Activated naive CD4-positive, alpha-beta T cell treated with anti-CD3 and anti-CD28 coated beads for 36 hours (primary cell): ENCODE data around the gene GRID1. TPM values are rescaled to one million over a fixed set of nuclear protein-coding genes. Genes with fewer than 3 reads are reported as not detected.

Experiments used
- CTCF ChIA-PET: fragments of 350-600 bp; sonication (Branson Sonifier 250); formaldehyde crosslinking; loops from one replicate; lab custom pipeline; 2021; ENCODE audit warnings: antibody characterized with exemption; lab: Charles Lee
- DNase-seq: peaks from one replicate; pipeline ENCODE4 v3.0.0-alpha.2; 2020
- H3K27ac Mint-ChIP-seq: one replicate; pipeline ENCODE4 v1.8.0; 2021; ENCODE audit warnings: mild to moderate bottlenecking, mixed read lengths
- H3K27me3 Mint-ChIP-seq: one replicate; pipeline ENCODE4 v1.8.0; 2021; ENCODE audit warnings: low read depth, mixed read lengths
- H3K36me3 Mint-ChIP-seq: one replicate; pipeline ENCODE4 v1.8.0; 2021; ENCODE audit warnings: low read depth, mixed read lengths
- H3K4me1 Mint-ChIP-seq: one replicate; pipeline ENCODE4 v1.8.0; 2021; ENCODE audit warnings: low read depth, mixed read lengths
- H3K4me3 Mint-ChIP-seq: one replicate; pipeline ENCODE4 v1.8.0; 2021; ENCODE audit warnings: mild to moderate bottlenecking, moderate library complexity, mixed read lengths
- H3K9me3 Mint-ChIP-seq: one replicate; pipeline ENCODE4 v1.8.0; 2021; ENCODE audit warnings: mixed read lengths
- intact Hi-C: fragments of 100-400 bp; cut with micrococcal nuclease; formaldehyde crosslinking; loops from one replicate; pipeline ENCODE4 v1.15.1; 2023
- total RNA-seq, 2 experiments: library from RNA; stranded (reverse); gene quantifications; one replicate each; pipeline ENCODE4 v1.2.3, GENCODE V29; 2021

The GRID1 gene
- total RNA-seq, 2 experiments from 2014 or later, result not detected

GRCh38 chr10:85638797-85639196 lies 727.8 kb downstream of the GRID1 start:
- Mint-ChIP-seq H3K27ac (no peak overlapping the region), H3K36me3 (no peaks in the 10 kb centered on the region), H3K4me3 (no peak overlapping the region), H3K27me3 (no peaks in the 10 kb centered on the region), H3K9me3 (no peaks in the 10 kb centered on the region), H3K4me1 (peaks cover 15% of the 10 kb centered on the region)
- CTCF ChIA-PET, result no interaction called here
- intact Hi-C loops, result no loop called here
- no peak for DNase-seq

GRCh38 chr10:85635650-85636049 lies 730.9 kb downstream of the GRID1 start:
- CTCF ChIA-PET, result no interaction called here
- Mint-ChIP-seq H3K36me3 (no peaks in the 10 kb centered on the region), H3K4me1 (peaks cover 15% of the 10 kb centered on the region), H3K4me3 (no peak overlapping the region), H3K27me3 (no peaks in the 10 kb centered on the region), H3K9me3 (no peaks in the 10 kb centered on the region), H3K27ac (no peak overlapping the region)
- intact Hi-C loops, result no loop called here
- no peak for DNase-seq

GRCh38 chr10:85624511-85624910 lies 742.1 kb downstream of the GRID1 start:
- H3K4me3 Mint-ChIP-seq, result no peak overlapping the region
- CTCF ChIA-PET, result no interaction called here
- no peaks in the 10 kb centered on the region for H3K4me1 Mint-ChIP-seq
- H3K27me3 Mint-ChIP-seq, result no peaks in the 10 kb centered on the region
- H3K27ac Mint-ChIP-seq, result no peak overlapping the region
- intact Hi-C loops, result no loop called here
- no peak for DNase-seq
- H3K9me3 Mint-ChIP-seq, result no peaks in the 10 kb centered on the region
- no peaks in the 10 kb centered on the region for H3K36me3 Mint-ChIP-seq

- Mint-ChIP-seq H3K4me1 (no peaks in the 10 kb centered on the region), H3K27ac (no peak overlapping the region), H3K27me3 (no peaks in the 10 kb centered on the region), H3K9me3 (no peaks in the 10 kb centered on the region), H3K36me3 (no peaks in the 10 kb centered on the region), H3K4me3 (no peak overlapping the region)
- intact Hi-C loops, result no loop called here
- CTCF ChIA-PET, result no interaction called here
- no peak for DNase-seq
These were observed 742.8 kb downstream of the GRID1 start for GRCh38 chr10:85623758-85624157.

- no peak for DNase-seq
- Mint-ChIP-seq H3K4me3 (no peak overlapping the region), H3K27me3 (no peaks in the 10 kb centered on the region), H3K27ac (no peak overlapping the region), H3K4me1 (no peaks in the 10 kb centered on the region), H3K36me3 (no peaks in the 10 kb centered on the region), H3K9me3 (no peaks in the 10 kb centered on the region)
- CTCF ChIA-PET, result no interaction called here
- intact Hi-C loops, result no loop called here
These were observed 743.3 kb downstream of the GRID1 start for GRCh38 chr10:85623342-85623741.

GRCh38 chr10:85622425-85622824 lies 744.2 kb downstream of the GRID1 start:
- DNase-seq, result no peak
- Mint-ChIP-seq H3K9me3 (no peaks in the 10 kb centered on the region), H3K4me1 (no peaks in the 10 kb centered on the region), H3K27ac (no peak overlapping the region), H3K27me3 (no peaks in the 10 kb centered on the region), H3K36me3 (no peaks in the 10 kb centered on the region), H3K4me3 (no peak overlapping the region)
- CTCF ChIA-PET, result no interaction called here
- intact Hi-C loops, result no loop called here

GRCh38 chr10:85621562-85621961 lies 745.0 kb downstream of the GRID1 start:
- intact Hi-C loops, result no loop called here
- Mint-ChIP-seq H3K4me1 (no peaks in the 10 kb centered on the region), H3K9me3 (no peaks in the 10 kb centered on the region), H3K27me3 (no peaks in the 10 kb centered on the region), H3K4me3 (no peak overlapping the region), H3K27ac (no peak overlapping the region), H3K36me3 (no peaks in the 10 kb centered on the region)
- no peak for DNase-seq
- CTCF ChIA-PET, result no interaction called here

GRCh38 chr10:85620807-85621206 lies 745.8 kb downstream of the GRID1 start:
- Mint-ChIP-seq H3K4me3 (no peak overlapping the region), H3K27me3 (no peaks in the 10 kb centered on the region), H3K9me3 (no peaks in the 10 kb centered on the region), H3K27ac (no peak overlapping the region), H3K4me1 (no peaks in the 10 kb centered on the region), H3K36me3 (no peaks in the 10 kb centered on the region)
- CTCF ChIA-PET, result no interaction called here
- intact Hi-C loops, result no loop called here
- no peak for DNase-seq

GRCh38 chr10:85619832-85620231 lies 746.8 kb downstream of the GRID1 start:
- Mint-ChIP-seq H3K36me3 (no peaks in the 10 kb centered on the region), H3K27ac (no peak overlapping the region), H3K27me3 (no peaks in the 10 kb centered on the region), H3K9me3 (no peaks in the 10 kb centered on the region), H3K4me1 (peaks cover 2% of the 10 kb centered on the region), H3K4me3 (no peak overlapping the region)
- DNase-seq, result no peak
- intact Hi-C loops, result no loop called here
- CTCF ChIA-PET, result no interaction called here

- H3K27me3 Mint-ChIP-seq, result no peaks in the 10 kb centered on the region
These were observed 747.8 kb downstream of the GRID1 start for GRCh38 chr10:85618841-85619240.

GRCh38 chr10:85617751-85618546 lies 748.6 kb downstream of the GRID1 start:
- Mint-ChIP-seq H3K27ac (no peak overlapping the region), H3K27me3 (no peaks in the 10 kb centered on the region), H3K4me3 (no peak overlapping the region), H3K36me3 (no peaks in the 10 kb centered on the region), H3K4me1 (peaks cover 21% of the 10 kb centered on the region), H3K9me3 (no peaks in the 10 kb centered on the region)
- CTCF ChIA-PET, result no interaction called here
- intact Hi-C loops, result no loop called here
- DNase-seq, result no peak

More at GRCh38 chr10:85618841-85619240, 747.8 kb downstream of the GRID1 start:
- Mint-ChIP-seq H3K4me1 (peaks cover 12% of the 10 kb centered on the region), H3K9me3 (no peaks in the 10 kb centered on the region), H3K4me3 (no peak overlapping the region), H3K36me3 (no peaks in the 10 kb centered on the region), H3K27ac (no peak overlapping the region)
- CTCF ChIA-PET, result no interaction called here
- intact Hi-C loops, result no loop called here
- no peak for DNase-seq

- CTCF ChIA-PET, result no interaction called here
- no peaks in the 10 kb centered on the region for H3K36me3 Mint-ChIP-seq
- no peak for DNase-seq
- peaks cover 40% of the 10 kb centered on the region for H3K4me1 Mint-ChIP-seq
- H3K27me3 Mint-ChIP-seq, result no peaks in the 10 kb centered on the region
- no peak overlapping the region for H3K27ac Mint-ChIP-seq
- intact Hi-C loops, result no loop called here
- H3K9me3 Mint-ChIP-seq, result no peaks in the 10 kb centered on the region
- H3K4me3 Mint-ChIP-seq, result no peak overlapping the region
These were observed 751.0 kb downstream of the GRID1 start for GRCh38 chr10:85615556-85615955.

- H3K36me3 Mint-ChIP-seq, result no peaks in the 10 kb centered on the region
- no peak overlapping the region for H3K4me3 Mint-ChIP-seq
- DNase-seq, result no peak
- H3K9me3 Mint-ChIP-seq, result no peaks in the 10 kb centered on the region
- intact Hi-C loops, result loop anchor here (5.0 kb wide), 1 partner anchor 57 kb away; no protein-coding TSS in a partner anchor
- CTCF ChIA-PET, result no interaction called here
- H3K27me3 Mint-ChIP-seq, result no peaks in the 10 kb centered on the region
- H3K27ac Mint-ChIP-seq, result no peak overlapping the region
- H3K4me1 Mint-ChIP-seq, result peaks cover 44% of the 10 kb centered on the region
These were observed 751.6 kb downstream of the GRID1 start for GRCh38 chr10:85614981-85615380.
